H1 (cell line): Measurements from ENCODE around the gene NKTR. TPM values are rescaled to one million over a fixed set of nuclear protein-coding genes. Genes with fewer than 3 reads are reported as not detected.
A peak's percentile ranks its signal among the peaks of the same experiment; 100 is the strongest.

ENCODE experiments used
- CTCF ChIA-PET: fragments of 300-600 bp; sonication (Branson Sonifier 250); formaldehyde crosslinking; loops from one replicate; lab custom pipeline; 2021; ENCODE audit not compliant: partially characterized antibody; lab: Charles Lee
- POLR2A ChIA-PET: fragments of 300-600 bp; sonication (Branson Sonifier 250); formaldehyde crosslinking; loops from one replicate; lab custom pipeline; 2021; ENCODE audit warnings: inconsistent platforms; ENCODE audit not compliant: partially characterized antibody; lab: Charles Lee
- DNase-seq, 2 experiments: peaks; one replicate each; pipeline versions ENCODE4 v3.0.0 to v3.0.0-alpha.2; 2010 to 2022; ENCODE audit warnings: low spot score in 2 of 2, low read depth in 1 of 2, mixed read lengths in 1 of 2
- FAIRE-seq: peaks from 2 replicates; lab custom pipeline; 2011; peaks lifted over from hg19 to GRCh38; lab: Jason Lieb, UNC
- H2AFZ ChIP-seq: 2 replicates; pipeline ENCODE4 v1.8.1; 2012; ENCODE audit warnings: low read length, inconsistent platforms
- H2AK5ac ChIP-seq: 2 replicates; pipeline ENCODE4 v1.6.1; 2013; ENCODE audit warnings: low read depth, low read length
- H2BK120ac ChIP-seq: replicated peaks from 2 replicates; pipeline ENCODE3; 2013; ENCODE audit warnings: low read depth, low read length, inconsistent platforms
- H2BK12ac ChIP-seq: 2 replicates; pipeline ENCODE4 v1.6.1; 2013; ENCODE audit warnings: low read depth, low read length
- H2BK15ac ChIP-seq: 2 replicates; pipeline ENCODE4 v1.6.1; 2013; ENCODE audit warnings: low read length
- H2BK20ac ChIP-seq: 2 replicates; pipeline ENCODE4 v1.6.1; 2013; ENCODE audit warnings: low read length
- H2BK5ac ChIP-seq: 2 replicates; pipeline ENCODE4 v1.6.1; 2013; ENCODE audit warnings: low read depth, low read length
- H3K14ac ChIP-seq: 2 replicates; pipeline ENCODE4 v1.6.1; 2013; ENCODE audit warnings: inconsistent platforms; ENCODE audit not compliant: insufficient read length
- H3K18ac ChIP-seq: 2 replicates; pipeline ENCODE4 v1.6.1; 2013; ENCODE audit warnings: low read length; ENCODE audit errors: extremely low read depth
- H3K23ac ChIP-seq: 2 replicates; pipeline ENCODE4 v1.6.1; 2013; ENCODE audit warnings: inconsistent platforms; ENCODE audit not compliant: insufficient read length
- H3K23me2 ChIP-seq: 2 replicates; pipeline ENCODE4 v1.6.1; 2013; ENCODE audit warnings: low read depth, low read length
- H3K27ac ChIP-seq: 2 replicates; pipeline ENCODE4 v1.6.1; 2011; ENCODE audit warnings: low read depth, low read length, inconsistent platforms
- H3K27me3 ChIP-seq, 4 experiments: replicated peaks in 1 of 4; 1 replicate in 1 of 4; 2 replicates in 3 of 4; pipeline versions ENCODE4 v1.6.1 to v1.8.1; 2011 to 2013; ENCODE audit warnings: low read length in 3 of 4, mild to moderate bottlenecking in 3 of 4, inconsistent platforms in 2 of 4, mixed read lengths in 2 of 4, moderate library complexity in 1 of 4; ENCODE audit not compliant: control insufficient read depth in 3 of 4, insufficient read depth in 3 of 4; ENCODE audit errors: extremely low read depth in 1 of 4
- H3K36me3 ChIP-seq, 4 experiments: 2 replicates each; pipeline versions ENCODE4 v1.6.1 to v1.8.1; 2011 to 2013; ENCODE audit warnings: mild to moderate bottlenecking in 4 of 4, low read length in 3 of 4, moderate library complexity in 2 of 4, control low read depth in 1 of 4, inconsistent platforms in 1 of 4; ENCODE audit not compliant: insufficient read depth in 4 of 4, control insufficient read depth in 2 of 4
- H3K4ac ChIP-seq: replicated peaks from 2 replicates; pipeline ENCODE3; 2013; ENCODE audit warnings: low read length, low read depth, mixed read lengths, inconsistent platforms; ENCODE audit not compliant: insufficient read length
- H3K4me1 ChIP-seq, 4 experiments: replicated peaks in 1 of 4; 1 replicate in 1 of 4; 2 replicates in 3 of 4; pipeline versions ENCODE4 v1.6.1 to v1.8.1; 2011 to 2013; ENCODE audit warnings: low read length in 3 of 4, inconsistent platforms in 2 of 4, mixed read lengths in 1 of 4; ENCODE audit not compliant: insufficient read depth in 4 of 4, control insufficient read depth in 3 of 4
- H3K4me2 ChIP-seq, 2 experiments: 2 replicates each; pipeline versions ENCODE4 v1.6.1 to v1.8.1; 2011 to 2013; ENCODE audit warnings: low read depth in 2 of 2, low read length in 2 of 2, control low read depth in 1 of 2, inconsistent platforms in 1 of 2, mild to moderate bottlenecking in 1 of 2; ENCODE audit not compliant: insufficient read depth in 1 of 2
- H3K4me3 ChIP-seq, 4 experiments: fragments of 200-600, 300-600 bp in 1 of 4; sonication (generic), shearing (Covaris generic), sonication (Bioruptor Twin) in 1 of 4; 2 replicates each; pipeline versions ENCODE4 v1.5.1 to v1.8.1; 2011 to 2016; ENCODE audit warnings: low read length in 4 of 4, low read depth in 3 of 4, control low read depth in 2 of 4, inconsistent platforms in 2 of 4, mild to moderate bottlenecking in 2 of 4, mixed read lengths in 1 of 4, moderate library complexity in 1 of 4; ENCODE audit not compliant: insufficient read depth in 2 of 4; ENCODE audit errors: extremely low read depth in 1 of 4
- H3K56ac ChIP-seq: replicated peaks from 2 replicates; pipeline ENCODE3; 2013; ENCODE audit warnings: low read depth, mild to moderate bottlenecking, mixed read lengths, low read length, inconsistent platforms; ENCODE audit not compliant: insufficient read length
- H3K79me1 ChIP-seq: 2 replicates; pipeline ENCODE4 v1.6.1; 2013; ENCODE audit warnings: low read depth, low read length, control low read depth
- H3K79me2 ChIP-seq, 2 experiments: 2 replicates each; pipeline versions ENCODE4 v1.6.1 to v1.8.1; 2012 to 2013; ENCODE audit warnings: low read length in 2 of 2, mild to moderate bottlenecking in 2 of 2, inconsistent platforms in 1 of 2; ENCODE audit not compliant: insufficient read depth in 2 of 2, control insufficient read depth in 1 of 2
- H3K9ac ChIP-seq, 4 experiments: replicated peaks in 1 of 4; 1 replicate in 1 of 4; 2 replicates in 3 of 4; pipeline versions ENCODE4 v1.6.1 to v1.8.1; 2011 to 2013; ENCODE audit warnings: low read depth in 3 of 4, low read length in 3 of 4, control low read depth in 2 of 4, mild to moderate bottlenecking in 2 of 4, moderate library complexity in 2 of 4, inconsistent platforms in 1 of 4; ENCODE audit errors: extremely low read depth in 1 of 4
- H3K9me3 ChIP-seq, 2 experiments: 2 replicates each; pipeline versions ENCODE4 v1.6.1 to v1.8.1; 2012 to 2013; ENCODE audit warnings: mild to moderate bottlenecking in 2 of 2, moderate library complexity in 2 of 2, control low read depth in 1 of 2, inconsistent platforms in 1 of 2, low read depth in 1 of 2, low read length in 1 of 2, mixed read lengths in 1 of 2; ENCODE audit not compliant: insufficient read depth in 2 of 2
- H4K20me1 ChIP-seq, 2 experiments: replicated peaks in 1 of 2; 2 replicates each; pipeline versions ENCODE3 to v1.8.1; 2011 to 2013; ENCODE audit warnings: inconsistent platforms in 2 of 2, low read length in 2 of 2, mild to moderate bottlenecking in 1 of 2; ENCODE audit not compliant: insufficient read depth in 2 of 2, control insufficient read depth in 1 of 2
- H4K5ac ChIP-seq: 2 replicates; pipeline ENCODE4 v1.6.1; 2013; ENCODE audit warnings: low read length, low read depth, mixed read lengths, inconsistent platforms; ENCODE audit not compliant: insufficient read length
- H4K8ac ChIP-seq: 2 replicates; pipeline ENCODE4 v1.8.0; 2013; ENCODE audit warnings: mild to moderate bottlenecking, moderate library complexity, low read length, inconsistent platforms; ENCODE audit not compliant: insufficient read depth; ENCODE audit errors: extremely low read depth
- H4K91ac ChIP-seq: replicated peaks from 2 replicates; pipeline ENCODE3; 2013; ENCODE audit warnings: low read length, mixed read lengths, inconsistent platforms; ENCODE audit not compliant: insufficient read length
- BCL11A ChIP-seq, 2 experiments: IDR thresholded peaks; one replicate each; pipeline ENCODE4 v1.6.1; 2011; ENCODE audit warnings: low read depth in 2 of 2, low read length in 2 of 2, mild to moderate bottlenecking in 2 of 2
- EZH2 ChIP-seq: fragments of 200-600 bp; sonication (generic); IDR thresholded peaks from 2 replicates; pipeline ENCODE4 v1.7.1; 2012; ENCODE audit warnings: low read depth, mild to moderate bottlenecking, moderate library complexity, low read length, inconsistent platforms; ENCODE audit not compliant: severe bottlenecking
- KDM5A ChIP-seq: fragments of 200-600 bp; IDR thresholded peaks from 2 replicates; pipeline ENCODE4 v1.7.1; 2012; ENCODE audit warnings: mild to moderate bottlenecking, low read length, inconsistent platforms, mixed read lengths
- MAX ChIP-seq: IDR thresholded peaks from 2 replicates; pipeline ENCODE4 v1.6.1; 2012; ENCODE audit warnings: inconsistent platforms
- NANOG ChIP-seq: IDR thresholded peaks from 2 replicates; pipeline ENCODE4 v1.6.1; 2011; ENCODE audit warnings: low read length, low read depth, mild to moderate bottlenecking, inconsistent platforms; ENCODE audit not compliant: insufficient read depth, poor library complexity, severe bottlenecking
- WGBS, 2 experiments: shearing (Covaris generic) in 1 of 2; methylation state at CpG; one replicate each; pipeline versions ENCODE4 v1.1.6 to v1.1.7; 2013 to 2015; ENCODE audit warnings: low lambda C conversion rate in 2 of 2, mixed read lengths in 2 of 2, inconsistent platforms in 1 of 2, low coverage in 1 of 2, missing lambda C conversion rate in 1 of 2; ENCODE audit not compliant: insufficient replicate concordance in 2 of 2, insufficient coverage in 1 of 2, insufficient read length in 1 of 2; ENCODE audit errors: extremely low coverage in 1 of 2, missing lambda C conversion rate in 1 of 2; 5-methylcytosine and 5-hydroxymethylcytosine counted together
- polyA plus RNA-seq, 7 experiments: library from polyadenylated mRNA; depleted of rRNA in 3 of 7; stranded (reverse) in 5 of 7; unstranded in 2 of 7; fragments of >200 nt in 5 of 7; fragments of 200-250 nt in 2 of 7; gene quantifications; 1 replicate in 5 of 7; 2 replicates in 1 of 7; 4 replicates in 1 of 7; pipeline versions ENCODE4 v1.2.1 to v1.2.3, GENCODE V29; 2011 to 2013; ENCODE audit warnings: missing spikeins in 2 of 7, mixed read lengths in 2 of 7
- total RNA-seq: library from RNA; stranded (reverse); fragmentation: NEBNext Ultra II Directional; extraction: Animal tissue kit (Norgen Biotek cat#: 25700); gene quantifications from 2 replicates; pipeline ENCODE4 v1.2.1, GENCODE V29; 2021

NKTR gene
- total and polyA plus RNA-seq, 2 of the 8 experiments (the other 6 are each of a cell fraction or from before 2014, with no cell fraction given): 24.1 to 62.2 TPM

- 79% methylated on average over 9 of the region's 9 CpGs; no CpG with 5 or more reads in 1 of the 2 experiments for WGBS, 2 experiments
- Histone ChIP-seq H3K4ac (no peak overlapping the region), H3K27ac (no peak overlapping the region), H3K23ac (no peak overlapping the region), H3K14ac (no peak overlapping the region), H3K4me3 (no peak overlapping the region), H2BK120ac (no peak overlapping the region), H3K18ac (0 out of 2 replicates have a peak overlapping the region, but pooled peaks have one; percentile 27), H4K20me1 (peaks cover 2 to 4% of the 10 kb centered on the region in 2 experiments), H3K23me2 (peaks cover 3% of the 10 kb centered on the region; the same call in 1 of the 2 replicates), H4K8ac (no peak overlapping the region; the same call in 1 of the 2 replicates), H3K79me2 (no peaks in the 10 kb centered on the region), H3K4me2 (peak overlapping the region in 1 of 2 experiments; percentile 6; a peak in 1 of 4 replicates), H2BK12ac (0 out of 2 replicates have a peak overlapping the region, but pooled peaks have one; percentile 39), H3K79me1 (0 out of 2 replicates have a peak, but pooled peaks cover 2% of the 10 kb centered on the region), H2BK15ac (peak overlapping the region; percentile 61; the same call in 1 of the 2 replicates), H2AK5ac (peak overlapping the region; percentile 65; the same call in 1 of the 2 replicates), H3K36me3 (peaks cover 0 to 12% (median 9%) of the 10 kb centered on the region in 4 experiments; a peak in 6 of 8 replicates), H3K9ac (no peak overlapping the region), H2AFZ (no peak overlapping the region), H3K4me1 (peaks cover 6 to 42% (median 32%) of the 10 kb centered on the region in 4 experiments), H2BK5ac (0 out of 2 replicates have a peak overlapping the region, but pooled peaks have one; percentile 44), H3K56ac (no peak overlapping the region), H4K91ac (peak overlapping the region; percentile 60), H2BK20ac (0 out of 2 replicates have a peak overlapping the region, but pooled peaks have one; percentile 72), H3K9me3 (no peaks in the 10 kb centered on the region), H3K27me3 (no peaks in the 10 kb centered on the region), H4K5ac (no peak overlapping the region)
- TF ChIP-seq KDM5A: no peak
- TF ChIP-seq NANOG: no peak
- TF ChIP-seq MAX: no peak
- no peak for TF ChIP-seq BCL11A (IDR thresholded peaks at IDR 0.05; ENCODE audit: low read depth in 2 of 2, low read length in 2 of 2)
- no peak for TF ChIP-seq EZH2
- FAIRE-seq (no peak), DNase-seq (peak in 1 of 2 experiments; percentile 52)
- CTCF ChIA-PET: interaction anchor here (0.7 to 4.3 kb wide), 15 partner anchors 9 to 401 kb away, joined by 3 to 31 read pairs (median 5); no protein-coding TSS in a partner anchor
- POLR2A ChIA-PET: interaction anchor here (0.7 to 3.6 kb wide), 18 partner anchors 8 to 381 kb away, joined by 3 to 14 read pairs (median 4); partner anchors contain the start of genes NKTR, SEC22C and SS18L2
Measured at GRCh38 chr3:42651248-42652091, 51.0 kb downstream of the NKTR start.
